Gastrocnemius medialis (tissue), 4 donors: ENCODE data around the gene VEGFC. TPM values are rescaled to one million over a fixed set of nuclear protein-coding genes. Genes with fewer than 3 reads are reported as not detected.

Experiments used
- ATAC-seq, 2 donors: fragments of 150-250 bp; one replicate each; pipeline ENCODE4 v1.9.1; 2016
- DNase-seq, 2 donors: peaks; one replicate each; pipeline ENCODE4 v3.0.0-alpha.2; 2019
- H3K27ac ChIP-seq, 4 donors: fragments of 200-600 bp; sonication (generic); 1 replicate in 1 of 4; 2 replicates in 3 of 4; pipeline ENCODE4 v1.5.1; 2016 to 2018; ENCODE audit warnings: mild to moderate bottlenecking in 2 of 4, moderate library complexity in 1 of 4
- H3K27me3 ChIP-seq, 3 donors: fragments of 200-600 bp; sonication (generic) in 2 of 3; 1 replicate in 1 of 3; 2 replicates in 2 of 3; pipeline versions ENCODE4 v1.5.1 to v1.6.0; 2016 to 2019; ENCODE audit warnings: mild to moderate bottlenecking in 1 of 3, moderate library complexity in 1 of 3
- H3K36me3 ChIP-seq, 2 donors: fragments of 200-600 bp; sonication (generic) in 1 of 2; one replicate each; pipeline ENCODE4 v1.5.1; 2017 to 2018
- H3K4me1 ChIP-seq, 2 donors: fragments of 200-600 bp; sonication (generic) in 1 of 2; one replicate each; pipeline ENCODE4 v1.5.1; 2016 to 2017; ENCODE audit warnings: mild to moderate bottlenecking in 2 of 2
- H3K4me3 ChIP-seq, 4 donors: fragments of 200-600 bp; sonication (generic) in 3 of 4; 1 replicate in 1 of 4; 2 replicates in 3 of 4; pipeline ENCODE4 v1.5.1; 2016 to 2019; ENCODE audit warnings: mild to moderate bottlenecking in 2 of 4
- H3K9me3 ChIP-seq, 3 donors: fragments of 200-600 bp; sonication (generic) in 2 of 3; 1 replicate in 1 of 3; 2 replicates in 2 of 3; pipeline ENCODE4 v1.5.1; 2016 to 2019
- CTCF ChIP-seq, 5 experiments: fragments of 450-650 bp in 3 of 5; fragments of 200-600 bp in 2 of 5; sonication (generic) in 2 of 5; IDR thresholded peaks in 4 of 5; conservative IDR thresholded peaks in 1 of 5; 1 replicate in 4 of 5; 2 replicates in 1 of 5; pipeline ENCODE4 v1.5.1; 2016 to 2019; ENCODE audit warnings: antibody characterized with exemption in 5 of 5, mild to moderate bottlenecking in 3 of 5, moderate library complexity in 3 of 5
- POLR2A ChIP-seq, 2 donors: fragments of 450-650 bp; IDR thresholded peaks; one replicate each; pipeline ENCODE4 v1.6.1; 2017; ENCODE audit warnings: antibody characterized with exemption in 2 of 2, mild to moderate bottlenecking in 2 of 2, moderate library complexity in 2 of 2
- in situ Hi-C, 4 donors: fragments of 200-750 bp; cut with MboI; loops; one replicate each; pipeline versions ENCODE4 v1.15.0 to v1.8.0; 2017; ENCODE audit warnings: low sequenced_read_pairs in 4 of 4
- intact Hi-C: fragments of 100-400 bp; cut with DNase I; formaldehyde crosslinking; loops from one replicate; pipeline ENCODE4 v1.15.1; 2023; ENCODE audit warnings: low total_unique reads
- total RNA-seq, 4 donors: library from RNA; depleted of rRNA; stranded (reverse); fragments of >200 nt; gene quantifications; one replicate each; pipeline versions ENCODE4 v1.1.0 to v1.2.3, GENCODE V29; 2016

Gene VEGFC
- total RNA-seq, 4 donors from 2014 or later = 1.1 to 2.9 (median 2.3) TPM

- in situ Hi-C loops = no loop called here
- H3K36me3 ChIP-seq = no peaks in the 10 kb centered on the region
- no peaks in the 10 kb centered on the region for H3K27me3 ChIP-seq
- intact Hi-C loops = no loop called here
- H3K4me1 ChIP-seq = peaks cover 0 to 4% of the 10 kb centered on the region in 2 donors
- DNase-seq = no peak
- H3K9me3 ChIP-seq = peaks cover 0 to 5% (median 0%) of the 10 kb centered on the region in 3 donors
- H3K27ac ChIP-seq = no peak overlapping the region
- TF ChIP-seq CTCF (IDR thresholded peaks at IDR 0.05 in 4 of 5, conservative IDR thresholded peaks at IDR 0.05 in 1 of 5) = no peak
- TF ChIP-seq POLR2A (IDR thresholded peaks at IDR 0.05) = no peak
- ATAC-seq = no peak
- H3K4me3 ChIP-seq = no peak overlapping the region
Observed at GRCh38 chr4:176838601-176839433, 46.1 kb upstream of the VEGFC start.

GRCh38 chr4:176837169-176837895, 44.6 kb upstream of the VEGFC start:
- in situ Hi-C loops (no loop called here), intact Hi-C loops (no loop called here)

GRCh38 chr4:176834531-176834930, 41.8 kb upstream of the VEGFC start:
- in situ Hi-C loops = no loop called here
- no peaks in the 10 kb centered on the region for H3K27me3 ChIP-seq
- DNase-seq = no peak
- peaks cover 0 to 4% of the 10 kb centered on the region in 2 donors for H3K4me1 ChIP-seq
- no peaks in the 10 kb centered on the region for H3K36me3 ChIP-seq
- no peak for ATAC-seq
- H3K9me3 ChIP-seq = peaks cover 0 to 5% (median 0%) of the 10 kb centered on the region in 3 donors
- intact Hi-C loops = no loop called here
- no peak for TF ChIP-seq CTCF (IDR thresholded peaks at IDR 0.05 in 4 of 5, conservative IDR thresholded peaks at IDR 0.05 in 1 of 5)
- no peak for TF ChIP-seq POLR2A (IDR thresholded peaks at IDR 0.05)
- H3K27ac ChIP-seq = no peak overlapping the region
- no peak overlapping the region for H3K4me3 ChIP-seq

More at GRCh38 chr4:176837169-176837895, 44.6 kb upstream of the VEGFC start:
- Histone ChIP-seq H3K27ac (no peak overlapping the region), H3K4me3 (no peak overlapping the region), H3K27me3 (no peaks in the 10 kb centered on the region), H3K4me1 (peaks cover 0 to 4% of the 10 kb centered on the region in 2 donors), H3K9me3 (peaks cover 0 to 5% (median 0%) of the 10 kb centered on the region in 3 donors), H3K36me3 (no peaks in the 10 kb centered on the region)
- no peak for ATAC-seq
- no peak for TF ChIP-seq CTCF (IDR thresholded peaks at IDR 0.05 in 4 of 5, conservative IDR thresholded peaks at IDR 0.05 in 1 of 5)
- TF ChIP-seq POLR2A (IDR thresholded peaks at IDR 0.05) = no peak
- no peak for DNase-seq

GRCh38 chr4:176833400-176834175, 40.9 kb upstream of the VEGFC start:
- in situ Hi-C loops = no loop called here
- Histone ChIP-seq H3K27ac (no peak overlapping the region), H3K27me3 (no peaks in the 10 kb centered on the region), H3K4me3 (no peak overlapping the region), H3K9me3 (no peaks in the 10 kb centered on the region), H3K36me3 (no peaks in the 10 kb centered on the region), H3K4me1 (peaks cover 0 to 4% of the 10 kb centered on the region in 2 donors)
- intact Hi-C loops = no loop called here
- ATAC-seq (no peak), DNase-seq (no peak)
- TF ChIP-seq POLR2A (IDR thresholded peaks at IDR 0.05) = no peak
- TF ChIP-seq CTCF (IDR thresholded peaks at IDR 0.05 in 4 of 5, conservative IDR thresholded peaks at IDR 0.05 in 1 of 5) = no peak
